22Rv1 (cell line): ENCODE measurements around the gene ARHGAP40.

Source experiments
- H3K27ac ChIP-seq: fragments of 450-650 bp; 2 replicates; pipeline ENCODE4 v1.5.1; 2017
- ZFX ChIP-seq: fragments of 450-650 bp; IDR thresholded peaks from 2 replicates; pipeline ENCODE4 v1.6.1; 2017; ENCODE audit warnings: antibody characterized with exemption, borderline replicate concordance
- TF ChIP-seq, protein P1 (sequence below): fragments of 450-650 bp; IDR thresholded peaks from 2 replicates; pipeline ENCODE4 v1.5.1; 2017; ENCODE audit warnings: mild to moderate bottlenecking

ARHGAP40 gene

DNA sequence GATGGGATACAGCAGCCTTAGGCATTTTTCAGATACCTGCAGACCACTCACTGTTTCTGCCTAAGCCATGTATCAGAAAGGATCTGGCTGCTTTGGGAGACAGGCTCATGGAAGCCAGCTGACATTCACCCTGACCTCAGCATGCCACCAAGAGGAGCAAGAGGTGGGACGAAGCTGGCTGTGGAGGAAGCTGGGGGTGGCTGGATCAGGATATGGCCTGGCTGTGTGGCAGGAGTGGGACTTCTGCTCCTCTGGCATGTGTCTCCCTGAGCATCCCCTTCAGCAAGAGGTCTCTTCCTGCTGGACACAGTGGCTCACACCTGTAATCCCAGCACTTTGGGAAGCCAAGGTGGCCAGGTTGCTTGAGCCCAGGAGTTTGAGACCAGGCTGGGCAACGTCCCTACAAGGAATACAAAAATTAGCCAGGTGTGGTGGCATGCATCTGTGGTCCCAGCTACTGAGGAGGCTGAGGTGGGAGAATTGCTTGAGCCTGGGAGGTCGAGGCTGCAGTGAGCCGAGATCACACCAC is 19.7 kb upstream of the ARHGAP40 start:
- no peak overlapping the region for H3K27ac ChIP-seq
- no peak for TF ChIP-seq ZFX
- TF ChIP-seq, protein P1, sequence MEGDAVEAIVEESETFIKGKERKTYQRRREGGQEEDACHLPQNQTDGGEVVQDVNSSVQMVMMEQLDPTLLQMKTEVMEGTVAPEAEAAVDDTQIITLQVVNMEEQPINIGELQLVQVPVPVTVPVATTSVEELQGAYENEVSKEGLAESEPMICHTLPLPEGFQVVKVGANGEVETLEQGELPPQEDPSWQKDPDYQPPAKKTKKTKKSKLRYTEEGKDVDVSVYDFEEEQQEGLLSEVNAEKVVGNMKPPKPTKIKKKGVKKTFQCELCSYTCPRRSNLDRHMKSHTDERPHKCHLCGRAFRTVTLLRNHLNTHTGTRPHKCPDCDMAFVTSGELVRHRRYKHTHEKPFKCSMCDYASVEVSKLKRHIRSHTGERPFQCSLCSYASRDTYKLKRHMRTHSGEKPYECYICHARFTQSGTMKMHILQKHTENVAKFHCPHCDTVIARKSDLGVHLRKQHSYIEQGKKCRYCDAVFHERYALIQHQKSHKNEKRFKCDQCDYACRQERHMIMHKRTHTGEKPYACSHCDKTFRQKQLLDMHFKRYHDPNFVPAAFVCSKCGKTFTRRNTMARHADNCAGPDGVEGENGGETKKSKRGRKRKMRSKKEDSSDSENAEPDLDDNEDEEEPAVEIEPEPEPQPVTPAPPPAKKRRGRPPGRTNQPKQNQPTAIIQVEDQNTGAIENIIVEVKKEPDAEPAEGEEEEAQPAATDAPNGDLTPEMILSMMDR, result no peak

DNA sequence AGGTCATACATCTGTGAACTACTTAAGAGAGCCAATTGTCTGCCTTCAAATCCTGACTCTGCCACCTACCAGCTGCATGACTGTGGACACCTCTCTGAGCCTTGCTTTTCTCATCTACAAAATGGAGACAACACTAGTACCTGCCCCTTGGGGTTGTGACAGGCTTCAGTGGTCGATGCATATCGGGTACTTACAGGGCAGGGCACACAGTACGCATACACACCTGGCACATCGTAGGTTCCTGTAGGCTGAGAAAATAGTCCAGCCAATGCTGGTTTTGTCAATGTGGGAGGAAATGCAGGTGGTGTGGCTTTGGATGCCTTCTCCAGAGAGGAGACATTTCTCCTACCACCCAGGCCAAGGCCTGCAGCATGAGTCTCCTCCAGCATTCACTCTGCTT is 18.3 kb upstream of the ARHGAP40 start:
- TF ChIP-seq, protein P1, result no peak

DNA sequence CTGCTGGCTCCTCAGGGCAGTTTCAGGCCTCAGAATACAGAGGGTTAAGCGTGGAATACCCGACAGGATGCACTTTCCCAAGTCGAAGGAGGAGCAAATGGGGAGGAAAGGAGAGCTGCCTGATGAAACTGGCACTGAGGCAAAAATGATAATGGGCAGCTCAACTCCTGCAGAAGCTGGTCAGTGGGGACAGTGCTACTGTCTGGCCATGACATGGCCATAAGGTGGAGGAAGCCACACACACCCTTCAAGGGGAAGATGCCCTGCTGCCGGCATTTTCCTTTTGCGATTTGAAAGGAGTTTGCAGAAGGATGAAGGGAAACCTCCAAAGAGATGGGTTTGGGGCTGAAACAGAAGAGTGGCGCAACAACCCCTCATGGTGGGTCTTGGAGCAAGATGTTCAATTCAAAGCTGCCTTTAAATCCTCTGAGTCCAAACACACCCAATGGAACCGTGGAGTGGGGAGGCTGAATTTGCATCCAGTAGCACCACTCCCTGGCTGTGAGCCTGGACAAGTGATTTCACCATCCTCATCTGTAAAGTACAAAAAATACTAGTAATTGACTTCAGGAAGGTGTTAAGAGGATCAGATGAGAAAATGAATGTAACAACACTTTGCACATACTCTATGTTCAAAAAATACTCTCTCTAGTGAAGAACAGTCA is 17.4 kb upstream of the ARHGAP40 start:
- TF ChIP-seq ZFX, result no peak
- TF ChIP-seq, protein P1, result no peak
- no peak overlapping the region for H3K27ac ChIP-seq

More for the DNA sequence above, 18.3 kb upstream of the ARHGAP40 start:
- H3K27ac ChIP-seq, result no peak overlapping the region

DNA sequence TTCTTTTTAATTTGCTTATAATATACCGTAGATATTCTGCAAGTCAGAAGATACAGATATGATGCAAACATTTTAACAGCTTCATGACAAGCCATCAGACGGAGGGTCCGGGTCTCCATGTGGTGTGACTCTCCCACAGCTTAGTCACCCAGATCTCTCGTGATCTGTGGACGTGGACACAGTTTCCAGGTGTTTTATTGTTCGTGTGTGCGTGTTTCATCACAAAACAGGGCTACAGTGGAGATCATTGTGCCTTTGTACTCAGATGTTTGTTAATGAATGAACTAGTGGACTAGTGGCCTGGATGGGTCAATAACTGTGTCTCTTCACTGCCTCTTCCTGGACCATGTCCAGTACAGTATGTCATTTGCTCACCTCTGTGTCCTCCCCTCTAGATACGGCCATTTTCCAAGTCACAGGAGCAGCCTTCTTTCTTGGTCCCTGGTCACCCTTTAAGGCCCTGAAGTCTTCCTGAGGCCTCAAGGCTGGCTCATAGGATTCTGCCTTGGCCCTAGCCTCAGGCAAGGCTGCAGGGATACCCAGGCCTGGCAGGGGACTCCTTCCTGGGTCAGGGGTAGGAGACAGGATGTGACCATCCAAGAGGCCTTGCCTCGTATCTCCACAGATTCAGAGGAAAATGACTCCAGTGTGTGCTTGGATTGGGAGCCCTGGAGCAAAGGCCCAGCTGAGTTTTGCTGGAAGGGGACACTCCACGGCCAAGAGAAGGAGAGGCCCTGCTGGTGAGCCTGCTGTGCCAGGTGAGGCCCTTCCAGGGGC is 16.0 kb upstream of the ARHGAP40 start:
- no peak for TF ChIP-seq ZFX
- TF ChIP-seq, protein P1, result no peak
- no peak overlapping the region for H3K27ac ChIP-seq

DNA sequence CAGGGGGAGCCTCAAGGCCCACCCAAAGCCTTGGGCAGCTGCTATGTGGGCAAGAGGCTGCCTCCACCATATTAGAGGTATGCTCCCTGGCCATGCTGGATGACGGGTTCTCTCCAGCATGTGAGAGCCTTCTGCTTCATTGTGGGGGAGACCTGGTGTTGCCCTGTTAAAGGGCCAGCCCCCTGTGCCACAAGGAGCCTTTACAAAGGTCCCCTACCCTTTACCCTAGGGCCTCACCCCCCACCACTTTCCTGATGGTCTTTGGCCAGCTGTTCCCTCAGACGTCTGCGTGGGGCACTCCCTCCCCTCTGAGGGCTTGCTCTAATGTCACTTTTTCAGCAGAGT is 15.5 kb upstream of the ARHGAP40 start:
- TF ChIP-seq ZFX, result no peak
- TF ChIP-seq, protein P1, result no peak
- H3K27ac ChIP-seq, result no peak overlapping the region

DNA sequence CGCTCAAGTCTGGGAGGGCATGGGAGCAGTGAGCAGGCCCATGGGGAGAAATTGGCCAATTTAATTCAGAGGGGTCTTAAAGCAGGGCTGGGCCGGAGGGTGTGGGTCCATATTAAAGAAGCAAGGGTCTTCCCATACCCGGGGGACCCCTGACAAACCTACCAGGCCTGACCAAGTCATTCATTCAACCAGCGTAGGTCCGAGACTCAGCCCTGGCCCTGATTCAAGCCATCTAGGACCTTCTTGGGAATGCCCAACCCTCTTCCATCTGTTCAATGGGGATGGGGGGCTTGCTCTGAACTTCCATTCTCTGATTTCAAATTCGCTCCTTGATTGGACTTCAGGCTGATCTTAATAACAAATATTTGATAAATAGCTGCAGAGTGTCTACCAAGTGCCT is 13.3 kb upstream of the ARHGAP40 start:
- TF ChIP-seq ZFX, result no peak
- TF ChIP-seq, protein P1, result no peak
- H3K27ac ChIP-seq, result no peak overlapping the region

DNA sequence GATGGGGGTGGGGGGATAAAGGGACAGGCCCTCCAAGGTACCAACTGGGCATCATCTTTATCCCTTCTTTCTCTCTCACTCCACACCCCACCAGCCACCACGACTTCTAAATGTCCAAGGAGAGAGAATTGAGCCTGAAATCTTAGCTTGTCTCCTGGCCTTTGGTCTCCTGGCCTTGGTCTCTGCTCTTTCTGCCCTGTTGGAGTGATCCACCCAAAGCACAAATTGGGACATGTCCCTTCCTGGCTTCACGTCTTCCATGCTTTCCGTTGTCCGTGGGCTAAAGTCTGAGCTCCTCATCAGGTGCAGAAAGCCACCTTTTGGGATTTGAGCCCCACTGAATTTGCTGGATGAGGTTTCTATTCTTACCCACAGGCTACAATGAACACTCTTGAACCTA is 12.3 kb upstream of the ARHGAP40 start:
- TF ChIP-seq, protein P1, result no peak
- no peak for TF ChIP-seq ZFX
- no peak overlapping the region for H3K27ac ChIP-seq
